ENCODE measurements around the gene MAPT.
A peak's percentile ranks its signal among the peaks of the same experiment; 100 is the strongest.

MAPT gene

DNA sequence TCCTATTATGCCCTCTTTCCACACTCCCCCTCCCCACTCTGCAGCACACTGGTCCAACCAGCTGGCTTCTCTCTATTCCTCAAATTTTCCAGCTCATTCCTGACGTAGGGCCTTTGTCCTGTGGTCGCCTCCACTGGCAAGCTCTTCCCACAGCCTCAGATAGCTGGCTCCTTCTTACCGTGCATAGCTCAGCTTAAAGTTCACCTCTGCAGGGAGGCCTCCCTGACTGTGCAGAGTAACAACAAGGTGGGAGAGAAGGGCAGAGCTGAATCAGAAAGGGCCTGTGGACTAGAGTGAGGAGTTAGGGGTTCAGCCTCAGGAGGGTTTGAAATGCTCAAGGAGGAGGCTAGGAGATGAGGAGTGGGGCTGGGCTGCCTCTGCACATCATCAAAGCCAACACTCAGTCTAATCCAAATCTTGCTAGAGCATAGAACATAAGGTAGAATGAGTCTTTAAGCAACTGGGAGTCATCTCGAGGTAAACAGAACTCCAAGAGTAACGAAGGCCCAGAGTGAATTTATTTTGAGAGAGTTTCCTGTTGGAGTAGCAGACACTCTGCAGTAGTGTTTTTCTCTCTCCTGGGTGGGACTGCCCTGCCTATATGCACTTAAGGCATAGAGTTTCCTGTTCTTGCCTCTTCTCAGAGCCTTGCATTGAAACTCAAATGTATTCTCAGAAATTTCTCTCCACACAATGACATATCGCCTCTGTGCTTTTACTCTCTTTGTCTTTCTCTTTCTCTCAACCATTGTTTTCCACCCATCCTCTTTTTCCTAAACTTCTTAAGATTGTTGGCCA is 30.3 kb upstream of the MAPT start:
- no peak for DNase-seq

DNA sequence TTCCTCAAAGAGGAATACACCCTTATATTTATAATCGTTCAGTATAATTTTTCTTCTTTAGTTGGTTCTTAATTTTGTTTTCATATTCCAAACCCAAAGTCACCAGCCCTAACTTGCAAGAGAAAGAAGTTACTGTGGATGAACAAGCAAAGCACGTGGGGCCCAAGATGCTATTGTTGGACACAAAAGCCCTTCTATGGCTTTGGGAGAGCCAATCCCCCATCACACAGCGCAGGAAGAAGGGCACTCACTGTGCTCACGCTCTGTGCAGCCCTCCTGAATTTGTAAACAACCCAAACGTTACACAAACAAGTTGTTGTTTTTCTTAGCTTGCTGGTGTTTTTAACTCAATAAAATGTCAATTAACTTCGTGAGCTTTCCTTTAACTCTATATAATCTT is 27.2 kb upstream of the MAPT start:
- DNase-seq: no peak

DNA sequence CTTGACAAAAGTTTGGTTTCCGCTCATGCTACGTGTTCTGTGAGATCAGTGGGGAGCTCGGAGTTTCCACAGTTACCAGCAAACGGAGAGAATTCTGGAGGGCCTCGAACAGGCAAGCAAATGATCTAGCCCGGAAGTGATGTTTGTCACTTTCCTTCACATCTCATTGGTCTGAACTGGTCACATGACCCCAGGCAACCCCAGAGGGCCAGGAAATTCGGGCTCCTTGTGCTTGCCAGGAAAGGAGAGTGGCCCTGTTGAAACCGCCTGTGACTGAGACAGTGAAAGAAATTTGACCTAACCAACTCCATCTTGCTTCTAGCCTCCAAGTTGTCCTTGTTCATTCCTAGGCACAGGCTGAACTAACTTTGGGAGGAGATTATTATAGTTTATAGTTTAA is 26.7 kb upstream of the MAPT start:
- DNase-seq: no peak

DNA sequence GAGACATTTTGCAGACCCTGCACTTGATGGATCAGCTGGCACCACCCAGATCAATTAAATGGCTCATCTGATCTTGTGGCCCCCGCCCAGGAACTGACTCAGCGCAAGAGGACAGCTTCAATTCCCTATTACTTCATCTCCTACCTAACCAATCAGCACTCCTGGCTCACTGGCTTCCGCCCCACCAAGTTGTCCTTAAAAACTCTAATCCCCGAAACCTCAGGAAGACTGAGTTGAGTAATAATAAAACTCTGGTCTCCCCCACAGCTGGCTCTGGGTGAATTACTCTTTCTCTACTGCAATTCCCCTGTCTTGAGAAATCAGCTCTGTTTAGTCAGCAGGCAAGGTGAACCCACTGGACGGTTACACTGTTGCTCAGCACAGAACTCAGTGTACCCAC is 26.1 kb upstream of the MAPT start:
- DNase-seq: no peak

DNA sequence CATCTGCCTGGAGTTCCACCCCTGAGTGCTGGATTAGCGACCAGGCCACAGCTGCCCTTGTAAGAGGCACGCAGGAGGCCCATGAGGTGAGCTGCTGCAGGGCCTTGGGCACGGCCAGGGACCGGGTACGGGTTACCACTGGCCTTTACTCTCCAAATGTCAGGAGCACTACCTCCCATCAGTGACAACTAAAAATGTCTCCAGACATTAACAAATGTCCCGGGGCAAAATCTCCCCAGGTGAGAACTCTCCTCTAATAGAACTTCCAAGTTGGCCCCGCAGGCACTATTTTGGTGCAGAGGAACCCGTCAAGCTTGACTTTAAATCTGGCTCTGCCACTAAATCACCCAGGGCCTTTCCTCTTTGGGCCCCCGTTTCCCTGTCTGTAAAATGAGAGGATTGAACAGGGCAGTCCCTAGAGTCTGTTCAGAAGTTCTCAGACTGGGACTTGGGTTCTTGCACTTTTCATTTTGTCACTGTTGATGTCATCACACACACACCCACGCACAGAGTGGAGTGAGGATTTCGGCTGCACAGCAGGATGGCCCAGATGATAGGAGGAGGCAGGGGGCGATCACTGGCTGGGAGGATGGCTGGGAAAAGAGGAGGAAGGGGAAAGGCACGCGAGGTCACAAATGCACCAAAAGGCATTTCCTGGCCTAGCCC is 24.5 kb upstream of the MAPT start:
- DNase-seq: no peak

DNA sequence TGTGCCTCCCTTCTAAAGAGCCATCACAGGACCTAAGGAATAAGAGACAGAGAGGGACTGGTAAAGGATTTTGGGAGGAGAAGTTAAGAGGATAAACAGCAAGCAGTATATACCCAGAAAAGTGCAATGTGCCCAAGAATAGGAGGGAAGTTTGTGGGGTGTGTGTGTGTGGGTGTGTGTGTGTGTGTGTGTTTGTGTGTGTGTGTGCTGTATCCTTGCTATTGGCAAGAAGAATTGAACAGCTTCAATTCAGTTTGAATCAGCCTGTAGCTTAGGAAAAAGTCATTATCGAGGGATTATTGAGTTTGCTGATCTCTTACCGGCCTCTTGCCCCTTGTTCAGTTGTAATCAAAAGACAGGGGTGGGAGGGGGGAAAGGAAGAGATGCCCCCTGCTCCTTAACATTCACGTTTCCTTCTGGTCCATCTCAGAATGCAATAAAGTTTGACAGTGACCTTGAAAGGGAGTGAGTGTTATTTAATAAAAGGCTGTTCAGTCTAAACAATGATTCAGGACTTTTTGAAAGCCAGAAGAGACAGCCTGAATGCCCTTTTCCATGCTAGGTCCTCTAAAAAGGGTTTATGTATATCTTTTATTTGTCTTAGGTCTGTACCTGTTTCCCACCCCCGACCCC is 23.9 kb upstream of the MAPT start:
- DNase-seq: no peak

DNA sequence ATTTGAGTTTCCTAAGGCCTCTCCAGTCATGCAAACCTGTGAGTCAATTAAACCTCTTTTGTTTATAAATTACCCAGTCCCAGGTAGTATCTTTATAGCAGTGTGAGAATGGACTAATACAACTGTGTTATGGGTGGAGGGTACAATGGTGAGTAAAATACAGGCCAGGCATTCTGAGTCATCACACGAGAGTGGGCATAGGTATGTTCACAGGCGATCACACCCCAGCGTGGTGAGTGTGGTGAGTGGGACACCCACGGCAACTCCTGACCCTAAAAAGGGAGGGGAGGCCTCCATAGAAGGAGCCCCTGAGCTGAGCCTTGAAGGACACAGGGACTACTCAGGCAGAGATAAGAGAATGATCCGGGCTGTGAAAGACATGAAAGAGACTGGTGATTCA is 22.6 kb upstream of the MAPT start:
- DNase-seq: no peak

DNA sequence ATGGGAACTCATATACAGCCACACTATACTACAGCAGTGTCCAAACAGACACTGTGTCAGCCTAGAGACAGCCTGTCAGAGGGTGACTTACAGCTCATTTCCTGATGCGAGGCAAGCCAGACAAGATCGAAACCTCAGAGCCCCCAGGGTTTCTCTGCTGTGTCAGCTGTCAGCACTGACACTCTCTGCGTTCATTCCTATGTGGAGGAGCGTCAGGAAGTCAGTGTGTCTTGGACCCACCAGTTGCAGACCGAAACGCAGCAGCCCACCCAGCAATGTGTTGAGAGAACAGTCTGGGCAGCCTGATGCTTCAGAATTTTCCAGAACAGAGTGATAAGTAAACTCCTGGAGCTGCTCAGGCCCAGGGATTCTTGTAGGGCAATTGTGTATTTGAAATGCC is 20.6 kb upstream of the MAPT start:
- DNase-seq: peak; percentile 32

DNA sequence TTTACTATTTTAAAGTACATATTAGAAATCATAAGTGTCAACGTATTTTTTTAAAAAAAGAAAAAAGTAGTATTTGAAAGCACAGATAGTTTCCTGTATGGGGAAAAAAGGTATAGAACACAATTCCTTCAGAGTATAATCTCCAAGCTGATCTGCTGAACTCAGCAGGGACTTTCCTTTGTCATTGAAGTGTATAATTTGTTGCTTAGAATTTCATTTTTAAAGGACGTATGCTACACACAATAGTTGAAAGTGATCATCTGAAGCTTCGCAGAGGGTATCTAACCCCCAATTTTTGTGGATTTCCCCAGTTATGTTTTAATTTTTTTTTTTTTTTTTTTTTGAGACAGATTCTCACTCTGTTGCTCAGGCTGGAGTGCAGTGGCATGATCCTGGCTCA is 20.2 kb upstream of the MAPT start:
- DNase-seq: no peak

DNA sequence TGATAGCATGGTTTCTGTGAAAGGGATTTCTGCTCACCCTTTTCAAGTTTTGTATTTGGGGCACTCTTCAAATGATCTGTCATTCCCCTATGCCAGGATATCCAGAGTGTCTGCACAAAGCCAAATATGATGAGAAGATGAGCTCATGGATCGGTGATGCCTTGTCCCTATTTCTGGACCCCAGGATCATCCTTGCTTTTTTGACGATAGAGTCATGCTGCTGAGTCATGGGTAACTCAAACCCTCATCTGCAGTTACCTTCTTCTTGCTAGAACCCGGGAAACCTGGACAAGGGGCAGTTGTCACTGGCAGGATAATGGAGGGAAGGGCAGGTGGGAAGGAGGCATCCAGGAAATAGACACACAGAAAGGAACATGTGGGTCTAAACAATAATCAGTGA is 17.8 kb upstream of the MAPT start:
- no peak for DNase-seq

DNA sequence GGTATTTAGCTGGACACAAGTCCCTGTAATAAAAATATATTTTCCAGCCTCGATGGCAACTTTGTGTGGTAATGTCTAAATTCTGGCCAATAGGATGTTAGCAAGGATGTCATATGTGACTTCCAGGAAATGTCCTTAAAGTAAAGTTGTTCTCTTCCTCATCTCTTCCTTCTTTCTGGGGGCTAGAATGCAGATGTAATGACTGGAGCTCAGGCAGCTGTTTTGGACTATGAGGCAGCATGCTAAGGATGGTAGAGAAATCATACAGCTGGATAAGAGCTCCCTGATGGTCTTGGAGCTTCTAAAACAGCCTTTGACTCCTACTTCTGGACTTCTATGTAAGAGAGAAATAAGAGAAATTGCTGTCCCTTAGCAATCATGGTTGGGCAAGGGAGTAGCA is 16.9 kb upstream of the MAPT start:
- DNase-seq: no peak

DNA sequence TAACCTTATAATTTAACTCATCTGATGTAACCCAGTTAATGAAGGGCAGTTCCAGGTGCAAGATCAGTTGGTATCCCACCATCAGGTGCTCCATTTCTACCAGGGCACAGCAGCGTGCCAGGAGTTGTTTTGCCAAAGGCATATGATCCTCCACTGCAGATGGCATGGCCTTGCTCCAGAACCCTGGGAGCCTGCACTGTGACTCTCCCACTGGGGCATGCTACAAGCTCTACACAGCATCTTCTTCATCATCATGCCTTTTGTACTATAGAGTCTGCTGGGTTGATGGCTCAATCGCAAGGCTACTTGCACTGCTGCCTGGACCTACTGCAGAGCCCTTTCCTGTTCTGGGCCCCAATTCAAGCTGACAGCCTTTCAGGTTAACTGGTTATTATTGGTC is 11.3 kb upstream of the MAPT start:
- no peak for DNase-seq

DNA sequence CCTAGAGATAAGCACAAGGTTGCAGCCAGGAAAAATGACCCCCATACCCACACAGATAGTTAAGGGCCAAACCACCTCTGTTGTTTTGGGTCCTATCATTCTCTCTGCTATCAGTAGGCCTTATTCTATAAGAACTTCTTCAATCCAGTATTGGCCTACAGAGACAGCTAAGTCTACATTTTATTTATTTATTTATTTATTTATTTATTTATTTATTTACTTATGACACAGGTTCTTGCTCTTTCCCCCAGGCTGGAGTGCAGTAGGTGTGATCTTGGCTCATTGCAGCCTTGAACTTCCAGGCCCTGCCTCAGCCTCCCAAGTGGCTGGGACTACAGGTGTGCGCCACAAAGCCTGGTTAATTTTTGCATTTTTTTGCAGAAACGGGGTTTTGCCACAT is 7.5 kb upstream of the MAPT start:
- no peak for DNase-seq

DNA sequence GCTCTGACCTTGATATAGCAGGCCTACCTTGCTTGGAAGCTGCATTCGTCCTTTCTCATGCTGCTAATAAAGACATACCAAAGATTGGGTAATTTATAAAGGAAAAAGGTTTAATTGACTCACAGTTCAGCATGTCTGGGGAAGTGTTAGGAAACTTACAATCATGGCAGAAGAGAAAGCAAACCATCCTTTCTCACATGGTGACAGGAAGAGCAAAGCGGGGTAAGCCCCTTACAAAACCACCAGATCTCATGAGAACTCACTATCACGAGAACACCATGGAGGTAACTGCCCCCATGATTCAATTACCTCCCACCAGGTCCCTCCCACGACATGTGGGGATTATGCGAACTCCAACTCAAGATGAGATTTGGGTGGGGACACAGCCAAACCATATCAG is 6.0 kb upstream of the MAPT start:
- no peak for DNase-seq

DNA sequence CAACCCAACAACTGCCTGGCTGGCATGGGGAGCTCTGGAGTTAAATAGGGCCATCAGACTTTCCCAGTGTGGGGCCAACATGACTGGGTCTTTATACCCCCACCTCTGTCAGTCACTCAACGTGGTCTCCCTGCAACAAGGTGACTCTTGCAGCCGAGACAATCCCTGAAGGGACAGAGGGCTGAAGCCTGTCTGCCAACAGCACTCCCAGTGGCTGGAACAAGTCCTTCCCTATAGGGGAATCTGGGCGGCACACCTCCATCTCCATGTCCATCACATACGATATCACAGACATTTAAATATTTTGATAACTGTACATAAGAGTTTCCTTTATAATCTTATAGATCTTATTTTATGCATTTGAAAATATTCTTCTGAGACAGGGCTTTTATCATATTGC is 4.8 kb upstream of the MAPT start:
- no peak for DNase-seq

DNA sequence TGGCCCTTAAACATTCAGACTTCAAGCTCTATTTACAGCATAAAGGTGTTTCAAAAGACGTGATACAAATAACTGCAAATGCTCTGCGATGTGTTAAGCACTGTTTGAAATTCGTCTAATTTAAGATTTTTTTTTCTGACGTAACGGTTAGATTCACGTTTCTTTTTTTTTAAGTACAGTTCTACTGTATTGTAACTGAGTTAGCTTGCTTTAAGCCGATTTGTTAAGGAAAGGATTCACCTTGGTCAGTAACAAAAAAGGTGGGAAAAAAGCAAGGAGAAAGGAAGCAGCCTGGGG is 681 bp upstream of the MAPT start:
- no peak for DNase-seq

DNA sequence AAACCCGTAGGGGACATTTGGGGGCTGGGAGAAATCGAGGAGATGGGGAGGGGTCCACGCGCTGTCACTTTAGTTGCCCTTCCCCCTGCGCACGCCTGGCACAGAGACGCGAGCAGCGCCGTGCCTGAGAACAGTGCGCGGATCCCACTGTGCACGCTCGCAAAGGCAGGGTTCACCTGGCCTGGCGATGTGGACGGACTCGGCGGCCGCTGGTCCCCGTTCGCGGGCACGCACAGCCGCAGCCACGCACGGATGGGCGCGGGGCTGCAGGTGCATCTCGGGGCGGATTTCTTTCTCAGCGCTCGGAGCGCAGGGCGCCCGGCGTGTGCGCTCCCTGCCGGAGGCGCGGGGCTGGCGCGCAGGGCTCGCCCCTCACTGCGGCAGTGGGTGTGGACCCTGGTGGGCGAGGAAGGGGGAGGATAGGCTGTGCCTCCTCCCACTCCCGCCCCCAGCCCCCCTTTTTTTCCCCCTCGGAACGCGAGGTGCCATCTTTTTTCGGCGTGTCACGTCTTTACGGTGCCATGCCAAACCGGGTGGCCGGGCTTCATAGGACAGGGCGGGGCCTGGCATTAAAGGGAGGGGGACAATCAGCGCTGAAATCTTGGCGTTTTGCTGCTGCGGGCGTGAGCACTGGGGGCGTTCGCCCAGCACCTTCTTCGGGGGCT is 1.1 kb downstream of the MAPT start:
- DNase-seq: peak; percentile 17

DNA sequence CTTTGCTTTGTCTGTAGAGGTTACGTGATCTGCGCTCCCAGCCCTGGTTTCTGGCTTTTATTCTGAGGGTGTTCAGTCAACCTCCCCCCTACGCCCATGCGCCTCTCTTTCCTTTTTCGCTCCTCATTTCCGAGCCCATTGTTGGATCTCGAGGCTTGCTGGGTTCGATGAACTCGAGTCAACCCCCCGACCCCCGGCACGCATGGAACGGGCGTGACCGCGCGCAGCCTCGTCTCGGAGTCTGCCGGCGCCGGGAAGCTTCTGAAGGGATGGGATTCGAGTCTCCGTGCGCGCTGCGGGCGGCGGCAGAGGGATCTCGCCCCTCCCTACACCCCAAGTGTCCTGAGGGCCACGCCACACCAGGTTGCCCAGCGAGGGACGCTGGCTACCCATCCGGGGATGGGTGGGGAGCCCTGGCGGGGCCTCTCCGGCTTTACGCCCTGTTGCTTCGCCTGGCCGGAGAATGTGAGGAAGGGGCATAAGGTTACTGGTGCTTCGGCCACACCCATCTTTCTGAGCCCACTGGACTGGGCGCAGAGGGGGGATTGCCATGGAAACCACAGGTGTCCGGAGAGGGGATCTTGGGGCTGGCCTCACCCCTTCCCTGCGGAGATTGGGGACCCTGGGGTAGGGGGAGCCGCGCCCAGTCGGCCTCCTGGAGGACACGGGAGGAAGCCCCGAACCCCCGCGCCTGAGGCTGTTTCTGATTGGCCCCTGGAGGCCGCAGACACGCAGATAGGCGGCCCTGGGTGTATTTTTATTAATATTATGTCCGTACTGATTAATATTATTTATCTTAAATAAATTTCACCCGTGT is 1.8 kb downstream of the MAPT start:
- DNase-seq: no peak

DNA sequence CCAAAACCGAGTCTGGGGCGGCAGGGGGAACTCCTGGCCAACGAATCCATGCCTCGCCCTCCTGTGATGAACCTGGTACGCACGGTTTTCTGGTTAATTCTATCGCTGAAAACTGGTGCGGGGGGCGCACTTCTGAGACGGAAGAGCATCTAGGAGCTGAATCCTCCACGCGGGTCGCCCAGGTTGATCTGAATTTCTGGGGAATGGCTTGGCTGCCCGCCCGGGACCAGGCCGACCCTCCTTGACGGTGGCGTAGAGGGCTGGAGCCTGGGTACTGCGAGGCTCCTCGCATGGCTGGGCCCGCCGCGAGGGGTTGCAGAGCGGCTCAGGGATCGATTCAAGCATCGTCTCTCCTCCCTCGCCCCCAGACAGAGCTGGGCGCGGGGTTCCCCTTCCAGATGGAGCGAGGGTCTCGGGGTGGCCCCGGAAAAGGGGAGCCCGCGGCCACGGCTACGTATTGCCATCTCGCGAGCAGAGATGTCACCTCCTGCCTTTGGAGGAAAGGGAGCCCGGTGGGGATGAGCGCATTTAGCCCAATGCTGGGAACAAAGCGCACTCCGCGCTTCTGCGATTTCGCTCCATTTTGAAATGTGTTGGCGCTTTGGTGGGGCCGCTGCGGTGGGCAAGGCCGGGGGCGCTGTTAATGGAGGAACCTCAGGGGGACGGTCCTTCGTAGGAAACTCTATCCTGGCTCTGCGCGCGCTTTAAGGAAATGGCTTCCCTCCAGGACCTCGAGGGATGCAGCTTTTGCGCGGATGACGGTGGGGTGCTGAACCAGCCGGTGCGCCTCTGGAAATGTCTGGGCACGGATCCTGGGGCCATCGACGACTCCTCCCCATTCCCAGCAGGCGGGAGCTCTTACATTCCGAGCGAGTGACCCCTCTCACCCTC is 2.7 kb downstream of the MAPT start:
- DNase-seq: no peak

DNA sequence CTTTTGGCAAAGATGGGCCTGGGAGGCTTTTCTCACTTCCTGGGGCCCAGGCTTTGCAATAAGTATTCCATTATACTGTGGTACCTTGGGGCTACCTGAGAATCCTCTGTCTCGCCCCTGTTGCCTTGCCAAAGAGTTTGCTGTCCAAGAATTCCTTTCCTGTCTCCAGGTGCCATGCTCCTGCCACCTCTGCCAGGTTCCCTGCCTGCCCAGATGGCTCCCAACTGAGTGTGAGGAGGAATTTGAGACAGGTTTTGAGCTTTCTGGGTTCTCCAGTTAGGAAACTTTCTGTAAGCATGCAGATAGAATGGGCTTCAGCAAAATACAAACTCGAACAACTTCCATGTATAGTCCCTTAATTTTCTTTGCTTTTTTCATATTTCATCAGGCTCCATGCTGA is 5.8 kb downstream of the MAPT start:
- DNase-seq: no peak

DNA sequence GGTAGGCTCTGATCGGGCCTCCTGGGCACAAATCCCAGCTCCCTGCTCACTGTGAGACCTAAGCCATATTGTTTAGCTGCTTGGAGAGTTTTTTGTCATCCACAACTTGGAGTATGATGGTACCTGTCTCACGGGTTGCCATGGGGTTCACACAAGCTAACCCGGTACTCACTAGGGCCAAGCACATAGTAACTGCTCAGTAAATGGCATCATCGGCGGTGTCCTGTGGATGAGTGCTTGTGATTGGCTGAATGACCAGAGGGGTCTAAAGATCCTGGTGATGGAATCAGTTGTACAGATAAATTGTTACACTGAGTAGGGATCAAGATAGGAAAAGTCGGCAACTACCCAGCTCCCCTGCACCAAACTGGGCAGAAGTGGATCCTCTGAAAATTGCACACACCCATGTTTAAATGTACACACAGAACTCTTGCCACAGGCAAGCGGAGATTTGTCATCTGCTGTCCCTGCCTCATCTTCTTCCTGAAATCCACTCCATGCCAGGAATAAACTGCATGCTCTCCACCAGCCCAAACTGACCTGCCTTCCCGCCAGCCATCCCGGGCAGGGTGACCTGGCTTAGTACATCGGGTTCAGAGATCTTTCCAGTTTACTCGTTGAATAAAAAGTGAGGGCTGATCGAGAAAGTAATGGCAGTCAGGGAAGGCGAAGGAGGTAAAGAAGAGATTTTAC is 6.5 kb downstream of the MAPT start:
- no peak for DNase-seq
